Temporal lobe (tissue), 2 donors: ENCODE results near the gene PLXDC1. TPM values are rescaled to one million over a fixed set of nuclear protein-coding genes. Genes with fewer than 3 reads are reported as not detected.

ENCODE experiments used
- small RNA-seq: library from RNA; depleted of rRNA; stranded (forward); fragments of <200 nt; gene quantifications from one replicate; pipeline ENCODE3, GENCODE V24; 2014; ENCODE audit warnings: low replicate concordance
- total RNA-seq: library from RNA; depleted of rRNA; stranded (reverse); fragments of >200 nt; gene quantifications from one replicate; pipeline ENCODE4 v1.2.3, GENCODE V29; 2014

Gene PLXDC1
- total RNA-seq, 1 donor from 2014 or later: 7.9 TPM

Small RNA genes within 50 kb of the gene (small RNA-seq; reads per million reads assigned to genes)
- gene AC091178.1: not detected

Other genes starting within 250 kb of the PLXDC1 start
- gene FBXO47, start 184.2 kb downstream of the PLXDC1 start, total RNA-seq: not detected
- gene ARL5C, start 14.5 kb upstream of the PLXDC1 start, total RNA-seq: not detected
- gene CACNB1, start 46.0 kb upstream of the PLXDC1 start, total RNA-seq: 30.2 TPM
- gene RPL19, start 48.6 kb upstream of the PLXDC1 start, total RNA-seq: 940 TPM
- 0.49 TPM for gene STAC2, start 74.3 kb upstream of the PLXDC1 start, total RNA-seq
- 20.9 TPM for gene FBXL20, start 250.0 kb upstream of the PLXDC1 start, total RNA-seq